ENCODE measurements around the gene GIMAP2.

The GIMAP2 gene

GRCh38 chr7:150723467-150723866 lies 38.0 kb downstream of the GIMAP2 start:
- DNase-seq (ENCODE audit: low read depth): no peak
- no peak overlapping the region for H3K4me3 ChIP-seq (ENCODE audit: low read length)
- TF ChIP-seq, protein P1, sequence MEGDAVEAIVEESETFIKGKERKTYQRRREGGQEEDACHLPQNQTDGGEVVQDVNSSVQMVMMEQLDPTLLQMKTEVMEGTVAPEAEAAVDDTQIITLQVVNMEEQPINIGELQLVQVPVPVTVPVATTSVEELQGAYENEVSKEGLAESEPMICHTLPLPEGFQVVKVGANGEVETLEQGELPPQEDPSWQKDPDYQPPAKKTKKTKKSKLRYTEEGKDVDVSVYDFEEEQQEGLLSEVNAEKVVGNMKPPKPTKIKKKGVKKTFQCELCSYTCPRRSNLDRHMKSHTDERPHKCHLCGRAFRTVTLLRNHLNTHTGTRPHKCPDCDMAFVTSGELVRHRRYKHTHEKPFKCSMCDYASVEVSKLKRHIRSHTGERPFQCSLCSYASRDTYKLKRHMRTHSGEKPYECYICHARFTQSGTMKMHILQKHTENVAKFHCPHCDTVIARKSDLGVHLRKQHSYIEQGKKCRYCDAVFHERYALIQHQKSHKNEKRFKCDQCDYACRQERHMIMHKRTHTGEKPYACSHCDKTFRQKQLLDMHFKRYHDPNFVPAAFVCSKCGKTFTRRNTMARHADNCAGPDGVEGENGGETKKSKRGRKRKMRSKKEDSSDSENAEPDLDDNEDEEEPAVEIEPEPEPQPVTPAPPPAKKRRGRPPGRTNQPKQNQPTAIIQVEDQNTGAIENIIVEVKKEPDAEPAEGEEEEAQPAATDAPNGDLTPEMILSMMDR (conservative IDR thresholded peaks at IDR 0.05; ENCODE audit: low read depth, low read length): no peak

DNA sequence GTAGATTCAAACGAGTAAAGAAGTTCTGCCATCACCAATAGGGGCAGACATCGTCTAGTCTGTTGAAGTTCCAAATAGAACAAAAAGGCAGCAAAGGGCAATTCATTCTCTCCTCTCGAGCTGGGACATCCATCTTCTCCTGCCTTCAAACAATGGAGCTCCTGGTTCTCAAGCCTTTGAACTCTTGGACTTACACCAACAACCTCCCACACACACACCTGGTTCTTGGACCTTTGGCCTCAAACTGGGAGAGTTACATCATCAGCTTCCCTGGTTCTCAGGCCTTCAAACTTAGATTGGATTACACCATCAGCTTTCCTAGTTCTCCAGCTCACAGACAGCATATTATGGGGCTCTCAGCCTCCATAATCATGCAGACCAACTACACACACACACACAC lies 41.9 kb downstream of the GIMAP2 start:
- no peak overlapping the region for H3K4me3 ChIP-seq (ENCODE audit: low read length)
- DNase-seq (ENCODE audit: low read depth): no peak
- TF ChIP-seq, protein P1 (conservative IDR thresholded peaks at IDR 0.05; ENCODE audit: low read depth, low read length): no peak

GRCh38 chr7:150728011-150728410 lies 42.5 kb downstream of the GIMAP2 start:
- TF ChIP-seq, protein P1 (conservative IDR thresholded peaks at IDR 0.05; ENCODE audit: low read depth, low read length): no peak
- DNase-seq (ENCODE audit: low read depth): no peak
- H3K4me3 ChIP-seq (ENCODE audit: low read length): no peak overlapping the region

DNA sequence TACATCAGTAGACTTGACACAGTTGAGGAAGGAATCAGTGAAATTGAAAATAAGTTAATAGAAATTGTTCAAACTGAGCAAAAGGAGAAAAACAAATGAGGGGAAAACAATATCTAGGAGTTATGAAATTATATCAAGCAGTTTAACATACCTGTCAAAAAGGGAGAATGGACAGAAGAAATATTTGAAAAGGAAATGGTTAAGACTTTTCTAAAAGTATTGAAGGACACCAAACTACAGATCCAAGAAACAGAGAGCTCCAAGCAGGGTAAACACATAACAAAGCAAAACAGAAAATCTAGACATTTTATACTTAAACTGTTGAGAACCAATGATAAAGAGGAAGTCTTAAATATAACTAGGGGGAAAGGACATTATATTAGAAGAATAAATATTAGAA lies 43.1 kb downstream of the GIMAP2 start:
- DNase-seq (ENCODE audit: low read depth): no peak
- no peak overlapping the region for H3K4me3 ChIP-seq (ENCODE audit: low read length)
- TF ChIP-seq, protein P1 (conservative IDR thresholded peaks at IDR 0.05; ENCODE audit: low read depth, low read length): no peak

DNA sequence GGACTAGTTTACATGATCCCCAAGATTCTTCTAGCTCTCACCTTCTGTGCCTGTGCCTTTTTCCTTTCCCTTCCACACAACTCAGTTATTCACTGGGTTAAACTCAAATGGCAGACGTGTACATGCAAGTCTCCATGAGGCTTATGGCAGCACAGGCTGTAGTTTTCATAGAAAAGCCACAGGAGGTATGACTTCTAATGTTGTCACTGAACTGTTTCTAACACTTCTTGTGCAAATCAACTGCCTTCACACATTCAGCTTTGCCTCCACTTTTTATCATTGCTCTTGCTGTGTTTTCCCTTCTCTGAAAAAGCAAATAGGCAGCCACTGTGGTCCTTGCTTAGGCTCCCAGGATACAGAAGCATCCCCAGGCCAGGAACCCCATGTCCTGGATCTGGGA lies 46.4 kb downstream of the GIMAP2 start:
- no peak overlapping the region for H3K4me3 ChIP-seq (ENCODE audit: low read length)
- TF ChIP-seq, protein P1 (conservative IDR thresholded peaks at IDR 0.05; ENCODE audit: low read depth, low read length): no peak
- no peak for DNase-seq (ENCODE audit: low read depth)

- DNase-seq (ENCODE audit: low read depth): no peak
- H3K4me3 ChIP-seq (ENCODE audit: low read length): no peak overlapping the region
- TF ChIP-seq, protein P1 (conservative IDR thresholded peaks at IDR 0.05; ENCODE audit: low read depth, low read length): no peak
Observed at GRCh38 chr7:150732786-150733481, 47.4 kb downstream of the GIMAP2 start.

DNA sequence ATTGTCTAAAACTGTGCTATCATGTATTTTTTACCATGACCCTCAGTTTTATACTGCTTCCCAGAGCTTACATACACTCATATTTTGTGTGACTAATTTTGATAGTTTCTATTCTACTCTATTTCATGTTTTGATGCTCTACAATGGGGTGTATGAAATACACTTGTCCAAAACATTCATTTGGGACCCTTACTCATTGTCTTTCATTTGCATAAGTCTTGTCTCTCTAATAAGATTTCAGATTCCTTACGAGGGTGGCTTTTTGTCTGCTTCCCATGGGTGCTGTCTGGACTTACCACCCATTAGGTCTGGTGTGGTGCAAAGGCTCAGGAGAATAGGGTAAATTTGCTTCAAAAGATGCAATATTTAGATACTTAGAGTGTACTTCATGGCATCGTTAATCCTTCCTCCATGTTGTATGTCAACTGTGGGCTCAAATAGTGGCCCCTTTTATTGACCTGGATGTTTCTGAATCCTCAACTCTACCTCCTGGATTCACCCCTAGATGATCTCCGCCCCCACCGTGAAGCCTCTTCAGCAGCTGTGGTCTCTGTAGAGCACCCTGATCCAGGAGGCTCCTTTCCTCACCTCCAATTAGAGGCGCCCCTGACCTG lies 48.1 kb downstream of the GIMAP2 start:
- DNase-seq (ENCODE audit: low read depth): no peak
- H3K4me3 ChIP-seq (ENCODE audit: low read length): no peak overlapping the region
- TF ChIP-seq, protein P1 (conservative IDR thresholded peaks at IDR 0.05; ENCODE audit: low read depth, low read length): no peak
